ENCODE results near the gene C6orf136. TPM values are rescaled to one million over a fixed set of nuclear protein-coding genes. Genes with fewer than 3 reads are reported as not detected.

C6orf136 gene
- total and polyA plus RNA-seq, 9 of the 15 experiments (the other 6 are each of a cell fraction or from before 2014, with no cell fraction given) = 14.1 to 63.1 (median 18.4) TPM

GRCh38 chr6:30686009-30686907 is 39.3 kb downstream of the C6orf136 start, which contains the start of gene PPP1R18 (continued):
- TF ChIP-seq ZNF280A (IDR thresholded peaks at IDR 0.05; ENCODE audit: low read depth, partially characterized antibody) (peak; percentile 63), MBD2 (IDR thresholded peaks at IDR 0.05; ENCODE audit: borderline replicate concordance, low read depth) (no peak), ZNF316 (IDR thresholded peaks at IDR 0.05) (no peak; the same call in 1 of the 2 replicates), ZSCAN32 (CRISPR knock-in tag; IDR thresholded peaks at IDR 0.05) (no peak), HOMEZ (CRISPR knock-in tag; IDR thresholded peaks at IDR 0.05) (no peak), RB1 (IDR thresholded peaks at IDR 0.05; ENCODE audit: low read depth) (peak; percentile 23; the same call in 1 of the 2 replicates), ATF7 (IDR thresholded peaks at IDR 0.05) (no peak), ZNF184 (CRISPR knock-in tag; IDR thresholded peaks at IDR 0.05) (no peak), ZNF311 (CRISPR knock-in tag; IDR thresholded peaks at IDR 0.05) (no peak), NFXL1 (CRISPR knock-in tag; IDR thresholded peaks at IDR 0.05) (no peak), SETDB1 (IDR thresholded peaks at IDR 0.05; ENCODE audit: low read length) (no peak), CBFA2T2 (conservative IDR thresholded peaks at IDR 0.05) (0 out of 2 replicates have a peak, but pooled peaks have one; percentile 2), HMG20B (CRISPR knock-in tag; IDR thresholded peaks at IDR 0.05) (no peak), ZEB2 (IDR thresholded peaks at IDR 0.05) (peak; percentile 53; the same call in 1 of the 2 replicates), BCL6 (CRISPR knock-in tag; IDR thresholded peaks at IDR 0.05) (no peak), ARID3A (IDR thresholded peaks at IDR 0.05; ENCODE audit: borderline replicate concordance, low read depth, low read length) (no peak), ZMIZ1 (IDR thresholded peaks at IDR 0.05; ENCODE audit: low read depth in 2 of 2, low read length in 2 of 2) (no peak), CTBP1 (IDR thresholded peaks at IDR 0.05; ENCODE audit: borderline replicate concordance) (no peak), NELFE (IDR thresholded peaks at IDR 0.05; ENCODE audit: insufficient read depth, insufficient read length) (no peak), HNRNPH1 (optimal IDR thresholded peaks at IDR 0.05; ENCODE audit: low read depth, low read length) (no peak), ZNF175 (CRISPR knock-in tag; IDR thresholded peaks at IDR 0.05; ENCODE audit: low read depth) (no peak)

All from K562 (cell line).